GM12878 (cell line): ENCODE results near the gene HRH3. TPM values are rescaled to one million over a fixed set of nuclear protein-coding genes. Genes with fewer than 3 reads are reported as not detected.

ENCODE experiments used
- ATAC-seq: fragments of 200-7000 bp; cut with Tn5 transposase; 3 replicates; pipeline ENCODE4 v1.9.1; 2020; ENCODE audit warnings: mild to moderate bottlenecking, moderate library complexity
- BruUV-seq: library from RNA; stranded (reverse); fragments of 400-500 nt; replicated peaks from 2 replicates; lab custom pipeline; 2021; lab: Mats Ljungman, UMichigan
- CTCF ChIA-PET: fragments of 300-600 bp; sonication (Branson Sonifier 250); formaldehyde crosslinking; extraction: SDS; loops from one replicate; lab custom pipeline; 2021; ENCODE audit warnings: inconsistent platforms; lab: Yijun Ruan, JAX
- POLR2A ChIA-PET: fragments of 350-600 bp; formaldehyde crosslinking; extraction: SDS; loops from one replicate; lab custom pipeline; 2021; ENCODE audit warnings: inconsistent platforms; lab: Charles Lee
- RAD21 ChIA-PET: fragments of 300-600 bp; sonication (Branson Sonifier 250); formaldehyde crosslinking; loops from one replicate; lab custom pipeline; 2023; ENCODE audit warnings: antibody characterized with exemption; ENCODE audit not compliant: unreplicated experiment; lab: Charles Lee
- SMC1A ChIA-PET: fragments of 300-600 bp; sonication (Branson Sonifier 250); formaldehyde crosslinking; loops from one replicate; lab custom pipeline; 2023; ENCODE audit not compliant: unreplicated experiment, uncharacterized antibody; lab: Charles Lee
- DNase-seq: peaks from one replicate; pipeline ENCODE4 v3.0.0-alpha.2; 2011; ENCODE audit warnings: low read depth, low spot score
- FAIRE-seq: peaks from 3 replicates; lab custom pipeline; 2011; peaks lifted over from hg19 to GRCh38; lab: Jason Lieb, UNC
- H2AFZ ChIP-seq: 2 replicates; pipeline ENCODE4 v1.6.0; 2011; ENCODE audit warnings: low read depth, low read length, control low read depth; ENCODE audit not compliant: control insufficient read depth
- H3K27ac ChIP-seq: 2 replicates; pipeline ENCODE4 v1.5.1; 2011; ENCODE audit warnings: control low read depth; ENCODE audit not compliant: control insufficient read depth, insufficient read depth
- H3K27me3 ChIP-seq, 2 experiments: replicated peaks in 1 of 2; 2 replicates each; pipeline versions ENCODE4 v1.6.0 to v1.6.1; 2011; ENCODE audit warnings: low read length in 1 of 2; ENCODE audit not compliant: control insufficient read depth in 2 of 2, insufficient read depth in 2 of 2
- H3K36me3 ChIP-seq, 2 experiments: 2 replicates each; pipeline ENCODE4 v1.5.1; 2011; ENCODE audit warnings: low read length in 1 of 2; ENCODE audit not compliant: control insufficient read depth in 2 of 2, insufficient read depth in 2 of 2
- H3K4me1 ChIP-seq: 2 replicates; pipeline ENCODE4 v1.6.1; 2011; ENCODE audit warnings: mild to moderate bottlenecking, low read length, moderate library complexity, mixed read lengths; ENCODE audit not compliant: control insufficient read depth, insufficient read depth
- H3K4me2 ChIP-seq: 2 replicates; pipeline ENCODE4 v1.6.0; 2011; ENCODE audit warnings: control low read depth; ENCODE audit not compliant: control insufficient read depth, insufficient read depth
- H3K4me3 ChIP-seq: fragments of 200-600 bp; sonication (generic); 2 replicates; pipeline ENCODE4 v1.5.1; 2016
- H3K79me2 ChIP-seq: 2 replicates; pipeline ENCODE4 v1.6.0; 2011; ENCODE audit warnings: low read length; ENCODE audit not compliant: control insufficient read depth, insufficient read depth
- H3K9ac ChIP-seq: 2 replicates; pipeline ENCODE4 v1.8.0; 2011; ENCODE audit warnings: low read length, control low read depth, mixed read lengths; ENCODE audit not compliant: control insufficient read depth, insufficient read depth
- H3K9me3 ChIP-seq: replicated peaks from 3 replicates; pipeline ENCODE4 v1.5.1; 2011; ENCODE audit warnings: mild to moderate bottlenecking, low read length; ENCODE audit not compliant: control insufficient read depth, insufficient read depth
- H4K20me1 ChIP-seq: 2 replicates; pipeline ENCODE4 v1.6.0; 2011; ENCODE audit not compliant: control insufficient read depth, insufficient read depth
- BRCA1 ChIP-seq: IDR thresholded peaks from 2 replicates; pipeline ENCODE4 v1.6.1; 2011; ENCODE audit warnings: low read depth, low read length, improper control_type of control experiment
- CHD1 ChIP-seq: IDR thresholded peaks from 2 replicates; pipeline ENCODE4 v1.6.1; 2012; ENCODE audit warnings: low read depth, low read length, improper control_type of control experiment
- NR2F1 ChIP-seq: fragments of 450-650 bp; conservative IDR thresholded peaks from 2 replicates; pipeline ENCODE4 v1.6.1; 2017; ENCODE audit warnings: mild to moderate bottlenecking
- RAD21 ChIP-seq: IDR thresholded peaks from 2 replicates; pipeline ENCODE4 v1.6.1; 2011; ENCODE audit warnings: mild to moderate bottlenecking, low read depth, low read length, moderate library complexity; ENCODE audit not compliant: insufficient read depth
- TCF7 ChIP-seq: IDR thresholded peaks from 2 replicates; pipeline ENCODE4 v1.6.1; 2014; ENCODE audit warnings: antibody characterized with exemption, borderline replicate concordance
- ZNF622 ChIP-seq: fragments of 450-650 bp; IDR thresholded peaks from 2 replicates; pipeline ENCODE4 v1.6.1; 2017; ENCODE audit warnings: mild to moderate bottlenecking, inconsistent platforms
- WGBS: methylation state at CpG from one replicate; pipeline ENCODE4 v1.1.6; 2016; ENCODE audit warnings: low lambda C conversion rate; ENCODE audit not compliant: insufficient replicate concordance, insufficient coverage; ENCODE audit errors: missing lambda C conversion rate; 5-methylcytosine and 5-hydroxymethylcytosine counted together
- in situ Hi-C: fragments of 300-500 bp; cut with MboI; formaldehyde crosslinking; loops from 9 replicates; pipeline ENCODE4 v1.14.3; 2018; ENCODE audit warnings: mixed read lengths
- intact Hi-C: fragments of 100-400 bp; cut with micrococcal nuclease; formaldehyde crosslinking; loops from one replicate; pipeline ENCODE4 v1.14.2; 2022; ENCODE audit not compliant: unreplicated experiment
- polyA plus RNA-seq, 11 experiments: library from polyadenylated mRNA; depleted of rRNA in 4 of 11; unstranded in 6 of 11; stranded (reverse) in 5 of 11; fragments of >200 nt; fragmentation: Nextera tagmentation in 4 of 11; fragmentation: Illumina TruSeq in 1 of 11; extraction: Ambion mirVana in 4 of 11; extraction: Trizol in 1 of 11; gene quantifications; 1 replicate in 1 of 11; 2 replicates in 10 of 11; pipeline versions ENCODE4 v1.2.1 to v1.2.3, GENCODE V29; 2011 to 2016; ENCODE audit warnings: inconsistent platforms in 2 of 11, missing spikeins in 2 of 11, low read depth in 1 of 11
- total RNA-seq, 4 experiments: library from RNA; depleted of rRNA in 3 of 4; stranded (reverse); fragments of >200 nt in 3 of 4; fragmentation: Illumina TruSeq in 1 of 4; extraction: Trizol in 1 of 4; gene quantifications; 2 replicates each; pipeline versions ENCODE4 v1.2.1 to v1.2.3, GENCODE V29; 2013 to 2021
- TF ChIP-seq, protein P1 (sequence below): IDR thresholded peaks from 2 replicates; pipeline ENCODE4 v1.6.1; 2012; ENCODE audit warnings: low read depth, low read length, improper control_type of control experiment
- TF ChIP-seq, protein P2 (sequence below): fragments of 450-650 bp; IDR thresholded peaks from 2 replicates; pipeline ENCODE4 v1.6.1; 2017; ENCODE audit warnings: mild to moderate bottlenecking, low read depth, inconsistent platforms; ENCODE audit not compliant: poor library complexity, severe bottlenecking
- TF ChIP-seq, protein P3 (sequence below): IDR thresholded peaks from 2 replicates; pipeline ENCODE4 v1.6.1; 2011; ENCODE audit warnings: low read depth, mild to moderate bottlenecking, low read length, moderate library complexity, borderline replicate concordance; ENCODE audit errors: extremely low read depth
- TF ChIP-seq, protein P4 (sequence below): IDR thresholded peaks from 2 replicates; pipeline ENCODE4 v1.6.1; 2012; ENCODE audit warnings: improper control_type of control experiment, low read depth, low read length; ENCODE audit not compliant: insufficient replicate concordance
- TF ChIP-seq, protein P5 (sequence below): fragments of 150-350 bp; IDR thresholded peaks from 2 replicates; pipeline ENCODE4 v1.6.1; 2016; ENCODE audit warnings: low read depth, low read length

HRH3 gene
- total and polyA plus RNA-seq, 10 of the 15 experiments (the other 5 are each of a cell fraction or from before 2014, with no cell fraction given), result not detected

DNA sequence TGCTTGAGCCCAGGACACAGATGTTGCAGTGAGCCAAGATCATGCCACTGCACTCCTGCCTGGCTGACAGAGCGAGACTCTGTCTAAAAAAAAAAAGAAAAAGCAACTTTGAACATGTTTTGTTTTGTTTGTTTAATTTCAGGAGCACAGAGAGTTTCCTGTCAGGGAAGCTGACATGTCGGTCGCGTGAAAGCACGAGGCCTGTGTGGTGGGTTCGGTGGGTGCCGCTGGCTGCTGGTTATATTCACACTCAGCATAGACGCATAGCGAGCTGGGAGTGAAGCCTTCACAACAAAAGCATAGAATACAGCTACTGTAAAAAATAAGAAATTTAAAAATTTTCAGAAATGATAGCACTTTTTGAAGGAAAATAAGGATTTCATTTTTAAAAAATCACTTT is 22.8 kb downstream of the HRH3 start:
- TF ChIP-seq, protein P1, sequence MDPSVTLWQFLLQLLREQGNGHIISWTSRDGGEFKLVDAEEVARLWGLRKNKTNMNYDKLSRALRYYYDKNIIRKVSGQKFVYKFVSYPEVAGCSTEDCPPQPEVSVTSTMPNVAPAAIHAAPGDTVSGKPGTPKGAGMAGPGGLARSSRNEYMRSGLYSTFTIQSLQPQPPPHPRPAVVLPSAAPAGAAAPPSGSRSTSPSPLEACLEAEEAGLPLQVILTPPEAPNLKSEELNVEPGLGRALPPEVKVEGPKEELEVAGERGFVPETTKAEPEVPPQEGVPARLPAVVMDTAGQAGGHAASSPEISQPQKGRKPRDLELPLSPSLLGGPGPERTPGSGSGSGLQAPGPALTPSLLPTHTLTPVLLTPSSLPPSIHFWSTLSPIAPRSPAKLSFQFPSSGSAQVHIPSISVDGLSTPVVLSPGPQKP, result no peak
- no peak for TF ChIP-seq RAD21
- TF ChIP-seq, protein P2, sequence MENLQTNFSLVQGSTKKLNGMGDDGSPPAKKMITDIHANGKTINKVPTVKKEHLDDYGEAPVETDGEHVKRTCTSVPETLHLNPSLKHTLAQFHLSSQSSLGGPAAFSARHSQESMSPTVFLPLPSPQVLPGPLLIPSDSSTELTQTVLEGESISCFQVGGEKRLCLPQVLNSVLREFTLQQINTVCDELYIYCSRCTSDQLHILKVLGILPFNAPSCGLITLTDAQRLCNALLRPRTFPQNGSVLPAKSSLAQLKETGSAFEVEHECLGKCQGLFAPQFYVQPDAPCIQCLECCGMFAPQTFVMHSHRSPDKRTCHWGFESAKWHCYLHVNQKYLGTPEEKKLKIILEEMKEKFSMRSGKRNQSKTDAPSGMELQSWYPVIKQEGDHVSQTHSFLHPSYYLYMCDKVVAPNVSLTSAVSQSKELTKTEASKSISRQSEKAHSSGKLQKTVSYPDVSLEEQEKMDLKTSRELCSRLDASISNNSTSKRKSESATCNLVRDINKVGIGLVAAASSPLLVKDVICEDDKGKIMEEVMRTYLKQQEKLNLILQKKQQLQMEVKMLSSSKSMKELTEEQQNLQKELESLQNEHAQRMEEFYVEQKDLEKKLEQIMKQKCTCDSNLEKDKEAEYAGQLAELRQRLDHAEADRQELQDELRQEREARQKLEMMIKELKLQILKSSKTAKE, result no peak
- no peak for TF ChIP-seq CHD1
- TF ChIP-seq ZNF622, result no peak
- TF ChIP-seq, protein P3, sequence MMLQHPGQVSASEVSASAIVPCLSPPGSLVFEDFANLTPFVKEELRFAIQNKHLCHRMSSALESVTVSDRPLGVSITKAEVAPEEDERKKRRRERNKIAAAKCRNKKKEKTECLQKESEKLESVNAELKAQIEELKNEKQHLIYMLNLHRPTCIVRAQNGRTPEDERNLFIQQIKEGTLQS, result no peak
- no peak for TF ChIP-seq NR2F1
- TF ChIP-seq, protein P4, sequence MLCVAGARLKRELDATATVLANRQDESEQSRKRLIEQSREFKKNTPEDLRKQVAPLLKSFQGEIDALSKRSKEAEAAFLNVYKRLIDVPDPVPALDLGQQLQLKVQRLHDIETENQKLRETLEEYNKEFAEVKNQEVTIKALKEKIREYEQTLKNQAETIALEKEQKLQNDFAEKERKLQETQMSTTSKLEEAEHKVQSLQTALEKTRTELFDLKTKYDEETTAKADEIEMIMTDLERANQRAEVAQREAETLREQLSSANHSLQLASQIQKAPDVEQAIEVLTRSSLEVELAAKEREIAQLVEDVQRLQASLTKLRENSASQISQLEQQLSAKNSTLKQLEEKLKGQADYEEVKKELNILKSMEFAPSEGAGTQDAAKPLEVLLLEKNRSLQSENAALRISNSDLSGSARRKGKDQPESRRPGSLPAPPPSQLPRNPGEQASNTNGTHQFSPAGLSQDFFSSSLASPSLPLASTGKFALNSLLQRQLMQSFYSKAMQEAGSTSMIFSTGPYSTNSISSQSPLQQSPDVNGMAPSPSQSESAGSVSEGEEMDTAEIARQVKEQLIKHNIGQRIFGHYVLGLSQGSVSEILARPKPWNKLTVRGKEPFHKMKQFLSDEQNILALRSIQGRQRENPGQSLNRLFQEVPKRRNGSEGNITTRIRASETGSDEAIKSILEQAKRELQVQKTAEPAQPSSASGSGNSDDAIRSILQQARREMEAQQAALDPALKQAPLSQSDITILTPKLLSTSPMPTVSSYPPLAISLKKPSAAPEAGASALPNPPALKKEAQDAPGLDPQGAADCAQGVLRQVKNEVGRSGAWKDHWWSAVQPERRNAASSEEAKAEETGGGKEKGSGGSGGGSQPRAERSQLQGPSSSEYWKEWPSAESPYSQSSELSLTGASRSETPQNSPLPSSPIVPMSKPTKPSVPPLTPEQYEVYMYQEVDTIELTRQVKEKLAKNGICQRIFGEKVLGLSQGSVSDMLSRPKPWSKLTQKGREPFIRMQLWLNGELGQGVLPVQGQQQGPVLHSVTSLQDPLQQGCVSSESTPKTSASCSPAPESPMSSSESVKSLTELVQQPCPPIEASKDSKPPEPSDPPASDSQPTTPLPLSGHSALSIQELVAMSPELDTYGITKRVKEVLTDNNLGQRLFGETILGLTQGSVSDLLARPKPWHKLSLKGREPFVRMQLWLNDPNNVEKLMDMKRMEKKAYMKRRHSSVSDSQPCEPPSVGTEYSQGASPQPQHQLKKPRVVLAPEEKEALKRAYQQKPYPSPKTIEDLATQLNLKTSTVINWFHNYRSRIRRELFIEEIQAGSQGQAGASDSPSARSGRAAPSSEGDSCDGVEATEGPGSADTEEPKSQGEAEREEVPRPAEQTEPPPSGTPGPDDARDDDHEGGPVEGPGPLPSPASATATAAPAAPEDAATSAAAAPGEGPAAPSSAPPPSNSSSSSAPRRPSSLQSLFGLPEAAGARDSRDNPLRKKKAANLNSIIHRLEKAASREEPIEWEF, result no peak
- TF ChIP-seq TCF7, result no peak
- TF ChIP-seq, protein P5, sequence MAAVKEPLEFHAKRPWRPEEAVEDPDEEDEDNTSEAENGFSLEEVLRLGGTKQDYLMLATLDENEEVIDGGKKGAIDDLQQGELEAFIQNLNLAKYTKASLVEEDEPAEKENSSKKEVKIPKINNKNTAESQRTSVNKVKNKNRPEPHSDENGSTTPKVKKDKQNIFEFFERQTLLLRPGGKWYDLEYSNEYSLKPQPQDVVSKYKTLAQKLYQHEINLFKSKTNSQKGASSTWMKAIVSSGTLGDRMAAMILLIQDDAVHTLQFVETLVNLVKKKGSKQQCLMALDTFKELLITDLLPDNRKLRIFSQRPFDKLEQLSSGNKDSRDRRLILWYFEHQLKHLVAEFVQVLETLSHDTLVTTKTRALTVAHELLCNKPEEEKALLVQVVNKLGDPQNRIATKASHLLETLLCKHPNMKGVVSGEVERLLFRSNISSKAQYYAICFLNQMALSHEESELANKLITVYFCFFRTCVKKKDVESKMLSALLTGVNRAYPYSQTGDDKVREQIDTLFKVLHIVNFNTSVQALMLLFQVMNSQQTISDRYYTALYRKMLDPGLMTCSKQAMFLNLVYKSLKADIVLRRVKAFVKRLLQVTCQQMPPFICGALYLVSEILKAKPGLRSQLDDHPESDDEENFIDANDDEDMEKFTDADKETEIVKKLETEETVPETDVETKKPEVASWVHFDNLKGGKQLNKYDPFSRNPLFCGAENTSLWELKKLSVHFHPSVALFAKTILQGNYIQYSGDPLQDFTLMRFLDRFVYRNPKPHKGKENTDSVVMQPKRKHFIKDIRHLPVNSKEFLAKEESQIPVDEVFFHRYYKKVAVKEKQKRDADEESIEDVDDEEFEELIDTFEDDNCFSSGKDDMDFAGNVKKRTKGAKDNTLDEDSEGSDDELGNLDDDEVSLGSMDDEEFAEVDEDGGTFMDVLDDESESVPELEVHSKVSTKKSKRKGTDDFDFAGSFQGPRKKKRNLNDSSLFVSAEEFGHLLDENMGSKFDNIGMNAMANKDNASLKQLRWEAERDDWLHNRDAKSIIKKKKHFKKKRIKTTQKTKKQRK, result no peak
- no peak for TF ChIP-seq BRCA1
- in situ Hi-C loops, result no loop called here

More for the DNA sequence above, 22.8 kb downstream of the HRH3 start:
- intact Hi-C loops, result no loop called here
- no peaks in the 10 kb centered on the region for H3K27me3 ChIP-seq
- no peak overlapping the region for H3K27ac ChIP-seq
- H2AFZ ChIP-seq, result no peak overlapping the region
- FAIRE-seq (no peak), ATAC-seq (no peak), DNase-seq (no peak)
- H3K9ac ChIP-seq, result no peak overlapping the region
- 92% methylated on average over 9 of the region's 9 CpGs for WGBS
- no peak overlapping the region for H3K4me2 ChIP-seq
- ChIA-PET CTCF (no interaction called here), SMC1A (no interaction called here), POLR2A (no interaction called here), RAD21 (no interaction called here)
- H3K9me3 ChIP-seq, result no peaks in the 10 kb centered on the region
- no peak overlapping the region for H3K4me3 ChIP-seq
- BruUV-seq, result no TSS peak
- no peaks in the 10 kb centered on the region for H3K79me2 ChIP-seq
- peaks cover 22% of the 10 kb centered on the region for H3K4me1 ChIP-seq
- H3K36me3 ChIP-seq, result peaks cover 16 to 28% of the 10 kb centered on the region in 2 experiments; a peak in 3 of 4 replicates
- no peaks in the 10 kb centered on the region for H4K20me1 ChIP-seq
